ENCODE measurements around the gene NAA35.

DNA sequence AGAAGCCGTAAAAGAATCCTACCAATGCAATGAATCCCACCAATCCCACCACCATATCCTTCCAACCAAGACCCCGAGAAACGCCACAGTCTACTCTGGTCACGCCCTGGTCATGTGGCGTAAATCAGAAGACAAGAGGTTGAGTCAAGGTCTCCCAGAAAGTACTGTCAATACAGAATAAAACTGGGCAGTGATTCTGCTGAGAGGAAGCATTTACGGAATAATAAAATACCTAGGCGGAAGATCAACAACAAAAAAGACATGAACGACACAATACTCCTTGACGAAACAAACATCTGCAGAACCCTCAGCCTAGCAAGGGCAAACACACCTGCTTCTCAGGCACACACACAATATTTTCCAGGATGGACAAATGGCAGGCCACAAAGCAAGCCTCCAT is 95.6 kb downstream of the NAA35 start:
- TF ChIP-seq EZH2phosphoT487 (IDR thresholded peaks at IDR 0.05; ENCODE audit: insufficient read depth, low read depth) (no peak), EZH2 (IDR thresholded peaks at IDR 0.05; ENCODE audit: insufficient read depth, poor library complexity, severe bottlenecking) (no peak)

Measured in GM23248 (cell line).